HT-29 (cell line): ENCODE data around the gene CCT7. TPM values are rescaled to one million over a fixed set of nuclear protein-coding genes. Genes with fewer than 3 reads are reported as not detected.

Source experiments
- DNase-seq: peaks from one replicate; pipeline ENCODE4 v3.0.0-alpha.2; 2015; ENCODE audit warnings: low spot score
- small RNA-seq: library from RNA; depleted of rRNA; stranded (forward); fragments of <200 nt; gene quantifications from one replicate; pipeline ENCODE3, GENCODE V24; 2014
- total RNA-seq: library from RNA; depleted of rRNA; stranded (reverse); fragments of >200 nt; shearing (Covaris generic); gene quantifications from 2 replicates; pipeline ENCODE4 v1.2.3, GENCODE V29; 2014; rRNA removed

The CCT7 gene
- total RNA-seq, 1 experiment from 2014 or later = 515 TPM

- no peak for DNase-seq
These were observed 58.9 kb downstream of the CCT7 start for GRCh38 chr2:73292906-73293533.

GRCh38 chr2:73293534-73294171 lies 59.5 kb downstream of the CCT7 start, which contains the start of gene EGR4:
EGR4 (minus strand) TSS chr2:73293548; CDS start chr2:73293317, 231 bp downstream.
- DNase-seq = peak; percentile 39

GRCh38 chr2:73294239-73294638 lies 60.1 kb downstream of the CCT7 start:
- no peak for DNase-seq

- peak; percentile 15 for DNase-seq
These were observed 61.8 kb downstream of the CCT7 start for GRCh38 chr2:73295751-73296400.

- no peak for DNase-seq
These were observed 63.0 kb downstream of the CCT7 start for GRCh38 chr2:73297151-73297559.

- no peak for DNase-seq
These were observed 63.5 kb downstream of the CCT7 start for GRCh38 chr2:73297586-73297985.

- DNase-seq = no peak
These were observed 66.8 kb downstream of the CCT7 start for GRCh38 chr2:73300926-73301325.

- no peak for DNase-seq
These were observed 67.5 kb downstream of the CCT7 start for GRCh38 chr2:73301636-73302035.

Small RNA genes lying within 50 kb of the gene (small RNA-seq; reads per million reads assigned to genes)
- gene RNU6-111P = not detected

Other genes starting within 250 kb of the CCT7 start
- gene SFXN5, start 162.6 kb upstream of the CCT7 start, total RNA-seq = 48.3 and 49.4 TPM in 2 replicates
- 13.9 and 14.6 TPM in 2 replicates for gene RAB11FIP5, start 121.4 kb upstream of the CCT7 start, total RNA-seq
- not detected in 2 replicates for gene NOTO, start 31.7 kb upstream of the CCT7 start, total RNA-seq
- 40.3 and 45.9 TPM in 2 replicates for gene SMYD5, start 20.1 kb upstream of the CCT7 start, total RNA-seq
- 24.1 and 29.7 TPM in 2 replicates for gene PRADC1, start 1.1 kb upstream of the CCT7 start, total RNA-seq
- 18.0 and 26.8 TPM in 2 replicates for gene FBXO41, start 50.2 kb downstream of the CCT7 start, total RNA-seq
- gene EGR4, start 59.2 kb downstream of the CCT7 start, total RNA-seq = 0.37 and 2.2 TPM in 2 replicates
- gene ALMS1, start 151.5 kb downstream of the CCT7 start, total RNA-seq = 13.9 and 18.2 TPM in 2 replicates